HCT116 (cell line): ENCODE results near the gene TRPM8.

Experiments used
- CBX3 ChIP-seq: IDR thresholded peaks from 2 replicates; pipeline ENCODE4 v1.6.1; 2012; ENCODE audit warnings: low read depth
- CTCF ChIP-seq, 3 experiments: fragments of 200-600 bp in 1 of 3; sonication (generic) in 1 of 3; IDR thresholded peaks in 2 of 3; conservative IDR thresholded peaks in 1 of 3; 2 replicates each; pipeline ENCODE4 v1.5.1; 2012 to 2017; ENCODE audit warnings: low read depth in 2 of 3, low read length in 2 of 3, antibody characterized with exemption in 1 of 3, borderline replicate concordance in 1 of 3, control low read depth in 1 of 3, mild to moderate bottlenecking in 1 of 3, mixed read lengths in 1 of 3, mixed run types in 1 of 3, moderate library complexity in 1 of 3; ENCODE audit not compliant: insufficient read depth in 1 of 3
- EZH2 ChIP-seq: fragments of 200-600 bp; sonication (generic); IDR thresholded peaks from 2 replicates; pipeline ENCODE4 v1.6.1; 2017; ENCODE audit warnings: antibody characterized with exemption, mixed run types
- FOSL1 ChIP-seq: IDR thresholded peaks from 2 replicates; pipeline ENCODE4 v1.6.1; 2012; ENCODE audit warnings: low read depth
- POLR2A ChIP-seq: IDR thresholded peaks from 2 replicates; pipeline ENCODE4 v1.7.0; 2011; ENCODE audit warnings: borderline replicate concordance; ENCODE audit not compliant: insufficient read depth, insufficient read length; ENCODE audit errors: extremely low read depth
- POLR2AphosphoS5 ChIP-seq: IDR thresholded peaks from 2 replicates; pipeline ENCODE4 v1.6.1; 2011; ENCODE audit warnings: mild to moderate bottlenecking, low read depth, low read length, moderate library complexity
- ZBTB33 ChIP-seq: IDR thresholded peaks from 2 replicates; pipeline ENCODE4 v1.6.1; 2011; ENCODE audit warnings: mild to moderate bottlenecking, low read length, moderate library complexity; ENCODE audit not compliant: insufficient replicate concordance; ENCODE audit errors: extremely low read depth
- ZNF274 ChIP-seq: fragments of 200-500 bp; sonication (Bioruptor generic); IDR thresholded peaks from 2 replicates; pipeline ENCODE4 v1.6.1; 2014; ENCODE audit warnings: mild to moderate bottlenecking, low read depth, low read length, inconsistent platforms
- TF ChIP-seq, protein P1 (sequence below): IDR thresholded peaks from 2 replicates; pipeline ENCODE4 v1.6.1; 2012

DNA sequence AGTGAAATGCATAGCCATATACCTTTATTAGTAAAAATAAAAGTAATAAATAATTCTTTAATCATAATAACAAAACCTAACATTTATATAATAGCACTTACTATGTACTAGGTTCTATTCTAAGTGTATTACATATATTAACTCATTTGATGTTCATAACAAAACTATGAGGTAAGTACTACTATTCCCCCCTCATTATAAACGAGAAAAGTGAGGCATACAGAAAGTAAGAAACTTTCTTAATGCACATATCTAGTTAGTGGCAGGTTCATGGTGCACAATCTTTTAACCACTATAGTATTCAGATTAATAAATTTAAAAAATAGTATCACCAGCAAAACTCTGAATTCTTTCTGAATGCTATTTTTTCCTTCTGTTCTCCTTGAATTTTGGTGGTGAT lies 27.5 kb downstream of the TRPM8 start:
- TF ChIP-seq CTCF (IDR thresholded peaks at IDR 0.05 in 2 of 3, conservative IDR thresholded peaks at IDR 0.05 in 1 of 3; ENCODE audit: borderline replicate concordance in 1 of 3, insufficient read depth in 1 of 3, low read depth in 2 of 3, low read length in 2 of 3) (no peak), POLR2AphosphoS5 (no peak), ZNF274 (no peak), ZBTB33 (no peak), EZH2 (no peak), POLR2A (no peak), CBX3 (no peak), FOSL1 (no peak)
- TF ChIP-seq, protein P1, sequence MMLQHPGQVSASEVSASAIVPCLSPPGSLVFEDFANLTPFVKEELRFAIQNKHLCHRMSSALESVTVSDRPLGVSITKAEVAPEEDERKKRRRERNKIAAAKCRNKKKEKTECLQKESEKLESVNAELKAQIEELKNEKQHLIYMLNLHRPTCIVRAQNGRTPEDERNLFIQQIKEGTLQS: no peak
